Endometrium (tissue), 2 donors: ENCODE measurements around the gene PLCB1.
"Not testable (repeated sequence)": the region's sequence is repeated elsewhere in the genome, so short reads cannot be mapped to it uniquely, and the experiment has no call there.

Source experiments
- FAIRE-seq: peaks from 2 replicates; lab custom pipeline; 2012; peaks lifted over from hg19 to GRCh38; lab: Jason Lieb, UNC
- donor health status: control.
- donor health status: control.

Gene PLCB1

GRCh38 chr20:8608470-8608869 lies 476.4 kb downstream of the PLCB1 start:
- no peak for FAIRE-seq

- no peak for FAIRE-seq
Measured at GRCh38 chr20:8616792-8617191, 484.7 kb downstream of the PLCB1 start.

GRCh38 chr20:8621001-8621400 lies 488.9 kb downstream of the PLCB1 start:
- no peak for FAIRE-seq

- FAIRE-seq: no peak
Measured at GRCh38 chr20:8624046-8624445, 492.0 kb downstream of the PLCB1 start.

GRCh38 chr20:8624616-8625015 lies 492.6 kb downstream of the PLCB1 start:
- FAIRE-seq: no peak

- FAIRE-seq: no peak
Measured at GRCh38 chr20:8627340-8628004, 495.4 kb downstream of the PLCB1 start.

GRCh38 chr20:8631271-8631670 lies 499.2 kb downstream of the PLCB1 start:
- FAIRE-seq: no peak

- FAIRE-seq: no peak
Measured at GRCh38 chr20:8633366-8633765, 501.3 kb downstream of the PLCB1 start.

- FAIRE-seq: no peak
Measured at GRCh38 chr20:8635048-8635572, 503.0 kb downstream of the PLCB1 start.

GRCh38 chr20:8635837-8636236 lies 503.8 kb downstream of the PLCB1 start:
- FAIRE-seq: no peak

- FAIRE-seq: no peak
Measured at GRCh38 chr20:8639112-8639778, 507.2 kb downstream of the PLCB1 start.

- FAIRE-seq: no peak
Measured at GRCh38 chr20:8640461-8640860, 508.4 kb downstream of the PLCB1 start.

- no peak for FAIRE-seq
Measured at GRCh38 chr20:8642247-8642646, 510.2 kb downstream of the PLCB1 start.

- FAIRE-seq: not testable (repeated sequence)
Measured at GRCh38 chr20:8644468-8644867, 512.4 kb downstream of the PLCB1 start.

- no peak for FAIRE-seq
Measured at GRCh38 chr20:8645326-8645725, 513.3 kb downstream of the PLCB1 start.

- FAIRE-seq: peak; percentile 94
Measured at GRCh38 chr20:8646033-8646441, 514.0 kb downstream of the PLCB1 start.

- FAIRE-seq: no peak
Measured at GRCh38 chr20:8646716-8647115, 514.6 kb downstream of the PLCB1 start.

GRCh38 chr20:8647961-8648441 lies 515.9 kb downstream of the PLCB1 start:
- FAIRE-seq: peak; percentile 73

- FAIRE-seq: peak; percentile 12
Measured at GRCh38 chr20:8648466-8648865, 516.4 kb downstream of the PLCB1 start.

GRCh38 chr20:8652396-8652795 lies 520.3 kb downstream of the PLCB1 start:
- no peak for FAIRE-seq

GRCh38 chr20:8654486-8654885 lies 522.4 kb downstream of the PLCB1 start:
- FAIRE-seq: no peak

- no peak for FAIRE-seq
Measured at GRCh38 chr20:8656335-8656734, 524.3 kb downstream of the PLCB1 start.

GRCh38 chr20:8657664-8658063 lies 525.6 kb downstream of the PLCB1 start:
- FAIRE-seq: no peak

GRCh38 chr20:8658103-8658502 lies 526.0 kb downstream of the PLCB1 start:
- FAIRE-seq: no peak
